Peyer's patch (tissue), 4 donors: Measurements from ENCODE around the gene PDE4B.

Source experiments
- CTCF ChIP-seq, 6 experiments: fragments of 450-650 bp in 4 of 6; fragments of 200-600 bp in 2 of 6; sonication (generic) in 1 of 6; IDR thresholded peaks; one replicate each; pipeline ENCODE4 v1.5.1; 2017 to 2019; ENCODE audit warnings: antibody characterized with exemption in 6 of 6, mild to moderate bottlenecking in 3 of 6, moderate library complexity in 1 of 6
- POLR2A ChIP-seq, 2 donors: fragments of 450-650 bp; IDR thresholded peaks; one replicate each; pipeline ENCODE4 v1.5.1; 2017; ENCODE audit warnings: antibody characterized with exemption in 2 of 2, mild to moderate bottlenecking in 2 of 2, moderate library complexity in 2 of 2

GRCh38 chr1:66381621-66382275, 589.1 kb downstream of the PDE4B start:
- TF ChIP-seq CTCF (IDR thresholded peaks at IDR 0.05) (no peak), POLR2A (IDR thresholded peaks at IDR 0.05) (no peak)
